HG02588 (cell line): ENCODE measurements around the gene HTT-AS.
"Not testable (repeated sequence)": the region's sequence is repeated elsewhere in the genome, so short reads cannot be mapped to it uniquely, and the experiment has no call there.

Experiments
- ATAC-seq: cut with Tn5 transposase; IDR thresholded peaks from one replicate; pipeline ENCODE4 v1.9.1; 2021; ENCODE audit warnings: mild to moderate bottlenecking, moderate library complexity; ENCODE audit not compliant: unreplicated experiment

The HTT-AS gene

DNA sequence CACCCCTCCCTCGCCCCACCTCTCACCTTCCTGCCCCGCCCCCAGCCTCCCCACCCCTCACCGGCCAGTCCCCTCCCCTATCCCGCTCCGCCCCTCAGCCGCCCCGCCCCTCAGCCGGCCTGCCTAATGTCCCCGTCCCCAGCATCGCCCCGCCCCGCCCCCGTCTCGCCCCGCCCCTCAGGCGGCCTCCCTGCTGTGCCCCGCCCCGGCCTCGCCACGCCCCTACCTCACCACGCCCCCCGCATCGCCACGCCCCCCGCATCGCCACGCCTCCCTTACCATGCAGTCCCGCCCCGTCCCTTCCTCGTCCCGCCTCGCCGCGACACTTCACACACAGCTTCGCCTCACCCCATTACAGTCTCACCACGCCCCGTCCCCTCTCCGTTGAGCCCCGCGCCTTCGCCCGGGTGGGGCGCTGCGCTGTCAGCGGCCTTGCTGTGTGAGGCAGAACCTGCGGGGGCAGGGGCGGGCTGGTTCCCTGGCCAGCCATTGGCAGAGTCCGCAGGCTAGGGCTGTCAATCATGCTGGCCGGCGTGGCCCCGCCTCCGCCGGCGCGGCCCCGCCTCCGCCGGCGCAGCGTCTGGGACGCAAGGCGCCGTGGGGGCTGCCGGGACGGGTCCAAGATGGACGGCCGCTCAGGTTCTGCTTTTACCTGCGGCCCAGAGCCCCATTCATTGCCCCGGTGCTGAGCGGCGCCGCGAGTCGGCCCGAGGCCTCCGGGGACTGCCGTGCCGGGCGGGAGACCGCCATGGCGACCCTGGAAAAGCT is at the start of gene HTT-AS, which contains the start of gene HTT:
TSS of gene HTT-AS (minus strand) at position 461 of the 768 bp plus-strand sequence.
TSS of gene HTT (plus strand) at position 604 of the 768 bp plus-strand sequence. CDS start at position 749, 145 bp downstream.
- peak; percentile 80 for ATAC-seq

DNA sequence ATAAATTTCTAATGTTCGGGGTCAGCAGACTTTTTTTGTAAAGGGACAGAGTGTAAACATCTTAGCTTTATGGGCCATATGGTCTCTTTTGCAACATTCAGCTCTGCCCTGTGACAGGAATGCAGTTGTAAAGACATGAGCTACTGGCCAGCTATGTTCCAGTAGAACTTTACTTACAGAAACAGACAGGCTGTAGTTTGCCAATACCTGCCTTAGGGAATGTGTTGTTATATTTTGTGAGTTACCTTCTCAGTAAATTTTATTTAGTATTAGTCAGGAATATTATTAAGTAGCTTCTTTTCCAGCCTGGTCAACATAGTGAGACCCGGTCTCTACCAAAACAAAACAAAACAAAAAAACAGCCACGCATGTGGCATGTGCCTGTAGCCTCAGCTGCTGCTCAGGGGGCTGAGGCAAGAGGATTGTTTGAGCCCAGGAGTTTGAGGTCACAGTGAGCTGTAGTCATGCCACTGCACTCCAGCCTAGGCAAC is 48.9 kb upstream of the HTT-AS start:
- no peak for ATAC-seq

DNA sequence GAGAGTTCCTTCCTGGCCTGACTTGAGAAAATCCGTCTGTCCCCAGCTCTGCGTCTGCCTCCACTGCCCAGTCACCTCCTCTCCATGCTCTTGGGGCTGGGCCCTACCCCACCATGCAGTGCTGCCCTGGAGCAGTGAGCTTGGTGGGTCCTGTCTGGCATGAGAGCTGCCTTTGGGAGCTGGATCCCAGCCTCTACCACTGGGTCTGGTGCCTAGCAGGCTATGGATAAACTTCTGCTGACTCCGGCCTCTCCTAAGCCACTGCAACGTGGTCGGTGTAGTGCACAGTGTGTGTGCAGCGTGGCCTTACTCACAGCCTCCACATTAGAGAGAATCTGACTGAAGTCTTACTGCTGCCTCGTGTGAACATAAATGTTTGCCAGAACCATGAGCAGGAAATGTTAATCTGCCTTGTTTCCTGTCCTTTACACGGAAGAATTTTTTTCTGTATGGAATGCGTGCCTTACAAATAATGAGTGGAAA is 47.8 kb upstream of the HTT-AS start:
- no peak for ATAC-seq

DNA sequence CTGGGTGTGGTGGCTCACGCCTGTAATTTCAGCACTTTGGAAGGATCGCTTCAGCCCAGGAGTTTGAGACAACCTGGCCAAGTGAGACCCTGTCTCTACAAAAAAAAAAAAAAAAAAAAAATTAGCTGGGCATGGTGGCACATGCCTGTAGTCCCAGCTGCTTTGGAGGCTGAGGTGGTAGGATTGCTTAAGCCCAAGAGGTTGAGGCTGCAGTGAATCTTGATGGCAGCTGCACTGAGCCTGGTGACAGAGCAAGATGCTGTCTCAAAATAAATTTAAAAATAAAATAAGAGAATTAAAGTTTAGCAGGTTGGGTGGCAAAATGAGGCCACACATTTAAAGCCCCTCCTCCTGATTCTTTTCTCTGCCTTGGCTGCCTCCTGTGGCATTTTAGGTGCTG is 47.3 kb upstream of the HTT-AS start:
- ATAC-seq: no peak

DNA sequence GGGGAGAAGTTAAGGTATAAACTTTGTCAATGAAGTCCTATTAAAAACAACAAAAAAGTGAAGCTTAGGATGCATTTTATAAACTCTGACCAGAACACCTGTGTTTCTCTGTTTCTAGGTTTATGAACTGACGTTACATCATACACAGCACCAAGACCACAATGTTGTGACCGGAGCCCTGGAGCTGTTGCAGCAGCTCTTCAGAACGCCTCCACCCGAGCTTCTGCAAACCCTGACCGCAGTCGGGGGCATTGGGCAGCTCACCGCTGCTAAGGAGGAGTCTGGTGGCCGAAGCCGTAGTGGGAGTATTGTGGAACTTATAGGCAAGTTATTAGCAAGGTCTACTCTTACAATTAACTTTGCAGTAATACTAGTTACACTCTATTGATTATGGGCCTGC is 46.8 kb upstream of the HTT-AS start:
- no peak for ATAC-seq

DNA sequence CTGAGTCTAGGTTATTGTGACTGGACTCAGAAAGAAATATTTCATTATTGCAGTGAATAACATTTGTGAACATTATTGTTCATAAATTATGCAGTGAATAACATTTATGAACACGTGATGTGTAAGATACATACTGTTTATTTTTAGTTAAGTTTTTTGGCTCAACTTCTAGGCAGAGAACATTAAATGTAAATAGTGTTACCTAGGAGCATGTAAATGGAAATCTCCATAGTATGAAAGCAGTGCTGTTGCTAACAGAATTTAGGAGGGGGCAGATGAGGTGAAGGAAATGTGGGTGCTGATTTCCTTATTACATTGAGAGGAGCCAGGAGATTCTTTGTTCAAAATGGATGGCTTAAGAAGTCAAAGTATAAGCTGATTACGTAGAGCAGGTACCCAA is 45.1 kb upstream of the HTT-AS start:
- ATAC-seq: no peak

DNA sequence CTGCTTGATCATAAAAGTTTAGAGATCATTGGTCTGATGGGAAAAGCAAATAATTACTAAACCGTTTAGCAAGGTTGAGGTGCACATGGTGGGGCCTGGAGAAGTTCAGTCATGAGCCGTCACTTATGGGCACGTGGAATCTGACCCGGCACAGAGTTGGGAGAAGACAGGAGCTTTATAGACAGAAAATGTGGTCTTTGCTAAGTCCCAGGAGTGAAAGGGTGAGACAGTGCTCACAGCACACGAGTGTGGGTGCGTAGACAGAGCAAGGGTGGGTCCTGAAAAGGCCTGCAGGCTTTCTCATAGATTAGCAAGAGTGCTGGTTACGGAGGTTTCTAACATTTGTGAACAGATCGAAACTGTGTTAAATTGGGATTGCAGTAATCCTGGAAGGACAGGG is 44.0 kb upstream of the HTT-AS start:
- no peak for ATAC-seq

DNA sequence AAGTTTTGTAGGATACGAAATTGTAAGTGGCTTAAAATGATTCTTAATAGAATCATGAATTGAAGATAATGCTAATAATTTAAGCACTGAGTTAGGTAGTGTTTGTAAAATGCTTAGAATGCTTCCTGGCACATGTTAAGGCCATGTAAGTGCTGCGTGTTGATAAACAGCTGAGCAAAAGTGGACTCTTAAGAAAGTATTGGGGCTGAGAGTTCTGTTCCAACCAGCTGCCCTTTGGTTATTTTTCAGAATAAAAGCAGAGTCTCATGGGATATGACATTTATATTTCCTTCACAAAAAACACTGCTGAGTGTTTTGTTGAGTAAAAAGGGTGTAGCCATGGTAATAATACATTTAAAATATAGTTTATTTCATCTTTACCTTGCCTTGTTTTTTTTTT is 42.6 kb upstream of the HTT-AS start:
- no peak for ATAC-seq

DNA sequence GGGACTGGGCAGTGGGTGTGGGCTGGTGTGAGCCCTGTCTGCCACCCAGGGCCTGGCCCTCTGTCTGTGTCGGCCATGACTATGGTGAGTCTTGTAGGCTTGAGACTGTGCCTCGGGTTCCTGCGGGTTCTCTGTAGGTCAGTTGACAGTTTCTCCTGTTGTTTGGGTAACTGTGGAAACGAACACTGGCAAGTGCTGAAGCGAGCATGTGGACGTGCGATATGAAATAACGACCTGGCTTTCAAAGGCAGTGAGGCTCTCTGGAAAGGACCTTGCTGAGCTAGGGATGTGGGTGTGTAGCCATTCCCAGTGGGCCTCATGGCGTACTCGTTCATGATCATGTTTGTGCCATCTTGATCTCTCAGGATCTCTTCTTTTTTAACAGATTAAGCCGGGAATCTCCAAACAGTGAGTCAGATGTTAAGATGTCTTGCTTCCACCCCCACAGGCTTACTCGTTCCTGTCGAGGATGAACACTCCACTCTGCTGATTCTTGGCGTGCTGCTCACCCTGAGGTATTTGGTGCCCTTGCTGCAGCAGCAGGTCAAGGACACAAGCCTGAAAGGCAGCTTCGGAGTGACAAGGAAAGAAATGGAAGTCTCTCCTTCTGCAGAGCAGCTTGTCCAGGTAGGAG is 41.4 kb upstream of the HTT-AS start:
- no peak for ATAC-seq

DNA sequence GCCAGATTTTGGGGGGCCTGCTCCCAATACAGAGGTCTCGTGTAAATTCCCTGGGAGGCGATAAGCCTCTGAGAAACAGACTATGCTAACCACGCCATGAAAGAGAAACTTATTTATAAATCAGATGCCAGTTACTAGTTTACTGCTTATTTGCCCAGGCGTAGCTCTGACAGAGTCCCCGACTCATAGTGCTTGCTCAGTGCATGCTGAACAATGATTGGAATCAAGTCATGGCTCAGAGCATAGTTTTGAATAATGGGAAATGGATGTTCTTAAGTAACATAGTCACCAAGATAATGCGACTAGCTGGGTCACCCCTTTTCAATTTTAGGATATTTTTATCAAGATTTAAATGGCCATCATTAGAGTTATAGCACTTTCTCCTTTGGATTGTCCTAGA is 40.0 kb upstream of the HTT-AS start:
- ATAC-seq: no peak

DNA sequence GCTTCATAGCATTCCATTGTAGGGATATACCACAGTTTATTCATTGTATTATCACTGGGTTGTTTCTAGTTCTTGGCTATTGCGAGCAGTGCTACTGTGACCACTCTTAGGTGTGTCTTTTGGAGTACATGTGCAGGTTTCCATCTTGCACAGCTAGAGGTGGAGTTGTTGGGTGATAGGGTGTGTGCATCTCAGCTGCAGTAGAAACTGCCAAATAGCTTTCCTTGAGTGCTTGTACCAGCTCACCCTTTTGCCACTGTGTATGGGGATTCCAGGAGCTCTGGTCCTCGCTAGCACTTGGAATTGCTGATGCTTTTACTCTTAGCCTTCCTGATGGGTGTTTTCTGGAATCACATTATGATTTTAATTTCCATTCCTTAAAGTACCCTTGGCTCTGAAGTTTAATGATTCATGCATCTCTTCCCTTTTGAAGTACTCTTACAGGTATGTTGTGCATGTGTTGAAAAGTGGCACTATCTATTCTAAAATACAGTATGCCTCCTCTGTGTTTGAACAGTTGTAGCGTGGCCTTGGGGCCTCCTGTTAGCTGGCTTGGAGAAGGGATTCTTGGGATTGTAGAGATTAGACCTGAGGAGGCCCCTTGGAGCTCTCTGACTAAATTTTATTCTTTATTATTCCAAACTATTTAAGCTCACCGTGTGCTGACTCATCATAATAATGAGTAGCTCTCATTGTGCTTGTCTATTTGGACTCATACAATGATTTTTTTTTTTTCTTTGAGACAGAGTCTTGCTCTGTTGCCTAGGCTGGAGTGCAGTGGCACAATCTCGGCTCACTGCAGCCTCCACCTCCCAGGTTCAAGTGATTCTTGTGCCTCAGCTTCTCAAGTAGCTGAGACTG is 38.5 kb upstream of the HTT-AS start:
- ATAC-seq: no peak

DNA sequence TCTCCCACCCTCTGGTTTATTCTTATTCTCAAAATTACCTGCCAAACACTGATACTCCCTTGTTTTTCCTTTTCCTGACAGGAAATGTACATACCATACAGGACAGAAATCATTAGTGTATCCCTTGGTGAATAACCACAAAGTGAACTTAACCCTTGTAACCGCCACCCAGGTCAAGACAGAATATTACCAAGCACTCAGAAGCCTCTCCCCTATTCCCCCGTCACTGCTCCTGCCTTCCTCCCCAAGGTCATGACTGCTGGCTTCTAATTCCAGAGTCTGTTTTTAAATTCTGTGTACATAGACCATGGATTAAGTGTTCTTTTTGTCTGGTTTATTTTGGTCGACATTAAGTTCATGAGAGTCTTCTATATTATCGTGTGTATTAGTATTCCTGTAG is 37.9 kb upstream of the HTT-AS start:
- ATAC-seq: no peak

DNA sequence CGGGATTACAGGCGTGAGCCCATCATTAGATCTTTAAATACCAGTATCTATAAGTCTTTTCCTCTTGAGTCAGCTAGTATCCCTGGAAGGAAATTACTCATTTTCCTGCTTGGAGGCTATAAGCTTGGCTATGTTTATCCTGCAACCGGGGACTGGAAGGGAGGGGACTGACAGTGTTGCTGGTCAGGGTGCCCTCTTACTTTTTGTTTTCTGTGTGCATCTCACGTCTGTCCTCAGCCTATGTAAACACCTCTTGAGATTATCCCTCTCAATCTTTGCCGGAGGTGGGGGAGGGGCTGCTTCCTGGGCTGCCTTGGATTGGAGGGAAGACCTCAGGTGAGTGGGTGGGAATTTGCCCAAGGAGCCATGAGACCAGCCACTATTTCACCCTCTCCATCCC is 37.1 kb upstream of the HTT-AS start:
- ATAC-seq: no peak

DNA sequence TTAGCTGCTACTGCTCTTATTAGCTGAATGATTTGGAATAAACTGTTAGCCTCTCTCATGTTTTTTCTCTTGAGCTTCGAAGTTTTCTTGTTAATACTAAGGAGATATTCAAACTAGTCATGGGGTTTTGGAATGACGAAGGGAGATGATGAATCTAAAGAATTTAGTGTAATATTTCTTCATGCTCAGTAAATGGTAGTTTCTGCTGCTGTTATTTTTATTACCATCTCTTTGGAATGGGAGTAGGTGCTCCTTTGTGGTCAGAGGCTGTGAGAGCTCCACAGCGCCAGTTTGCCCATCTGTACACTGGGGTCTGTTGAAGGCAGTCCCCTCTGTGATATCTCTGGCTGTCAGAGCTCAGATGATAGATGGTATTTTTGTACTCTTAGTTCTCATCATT is 33.9 kb upstream of the HTT-AS start:
- ATAC-seq: no peak

DNA sequence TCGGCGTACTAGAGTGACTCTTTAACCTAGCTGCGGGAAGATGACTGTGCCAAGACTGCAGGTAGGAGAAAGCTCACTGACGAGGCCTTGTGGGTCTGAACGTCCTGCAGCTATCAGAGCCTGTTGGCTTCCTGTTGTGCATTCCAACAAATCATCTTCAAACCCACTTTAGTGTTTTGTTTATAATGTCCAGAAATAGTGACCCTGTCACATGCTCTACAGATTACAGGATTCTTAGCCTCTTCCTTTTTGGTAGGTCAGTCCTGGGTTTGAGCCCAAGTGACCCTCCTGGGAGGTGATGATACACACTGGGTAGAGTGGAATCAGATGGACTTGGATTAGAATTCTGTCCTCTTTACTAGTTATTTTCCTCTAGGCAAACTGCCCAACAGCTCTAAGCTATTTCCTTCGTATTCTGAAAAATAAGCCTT is 33.4 kb upstream of the HTT-AS start:
- no peak for ATAC-seq

DNA sequence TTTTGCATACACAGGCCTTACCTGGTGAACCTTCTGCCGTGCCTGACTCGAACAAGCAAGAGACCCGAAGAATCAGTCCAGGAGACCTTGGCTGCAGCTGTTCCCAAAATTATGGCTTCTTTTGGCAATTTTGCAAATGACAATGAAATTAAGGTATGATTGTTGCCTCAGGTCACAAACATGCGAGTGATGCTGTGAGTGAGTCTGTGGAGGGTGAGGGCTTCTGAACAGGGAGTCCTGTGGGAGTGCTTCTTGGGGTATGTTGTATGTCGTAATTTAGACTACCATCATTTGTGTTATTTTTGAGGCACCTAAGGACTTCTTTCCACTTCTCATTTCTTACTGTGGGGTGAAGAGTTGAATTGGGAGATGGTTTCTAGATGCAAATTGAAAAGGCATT is 32.9 kb upstream of the HTT-AS start:
- ATAC-seq: no peak

DNA sequence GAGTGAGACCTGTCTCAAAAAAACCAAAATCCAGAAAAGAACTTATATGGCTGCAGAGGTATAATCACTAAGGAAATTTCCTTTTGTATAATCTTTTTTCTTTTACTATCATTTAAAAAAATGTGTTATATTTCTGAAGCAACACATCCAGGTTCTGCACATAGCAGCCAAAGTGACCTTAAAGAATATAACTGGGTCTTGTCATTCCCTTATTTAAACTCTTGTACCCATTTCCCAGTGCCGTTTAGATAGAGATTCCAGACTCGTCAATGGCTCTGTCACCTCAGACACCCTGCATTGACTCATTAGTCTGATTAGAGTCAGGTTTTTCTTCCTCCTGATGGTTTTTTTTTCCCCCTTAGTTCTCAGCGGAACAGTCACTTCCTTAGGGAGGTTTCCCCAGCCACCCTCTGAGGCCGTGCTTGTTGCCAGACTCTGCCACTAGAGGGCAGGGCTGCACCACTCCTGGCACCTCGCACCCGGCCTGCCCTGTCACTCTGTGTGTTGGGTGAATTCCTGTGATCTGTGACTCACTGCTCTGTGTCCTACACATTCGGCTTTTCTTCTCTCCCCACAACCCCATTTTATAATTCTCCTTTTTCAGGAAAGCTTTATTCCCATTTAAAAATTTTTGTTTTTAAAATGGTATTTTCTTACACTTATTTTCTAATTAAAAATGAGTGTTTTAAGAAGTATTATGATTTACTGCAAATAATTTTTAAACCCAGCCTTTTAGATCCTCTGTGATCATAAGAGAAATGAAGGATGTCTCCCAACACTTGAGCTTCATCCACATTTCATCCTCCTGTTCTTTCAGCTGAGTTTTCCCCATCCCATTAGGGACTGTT is 32.2 kb upstream of the HTT-AS start:
- ATAC-seq: peak; percentile 97

DNA sequence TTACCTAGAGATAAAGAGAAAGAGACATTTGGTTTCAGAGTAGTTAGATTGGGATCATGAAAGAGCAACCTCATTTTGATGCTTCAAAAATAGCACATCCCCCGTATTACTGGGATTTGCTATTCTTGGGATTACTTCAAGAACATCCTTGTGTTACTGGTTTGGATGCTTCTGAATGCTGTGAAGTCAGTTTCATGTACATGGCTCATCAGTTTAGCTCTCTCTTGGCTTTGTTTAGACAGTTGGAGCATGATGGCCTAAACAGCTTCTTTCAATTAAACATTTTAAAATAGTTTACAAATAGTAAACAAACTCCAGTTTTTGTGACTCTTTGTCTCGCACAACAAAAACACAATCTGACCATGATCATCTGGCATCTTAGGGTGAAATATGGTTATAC is 24.0 kb upstream of the HTT-AS start:
- no peak for ATAC-seq

DNA sequence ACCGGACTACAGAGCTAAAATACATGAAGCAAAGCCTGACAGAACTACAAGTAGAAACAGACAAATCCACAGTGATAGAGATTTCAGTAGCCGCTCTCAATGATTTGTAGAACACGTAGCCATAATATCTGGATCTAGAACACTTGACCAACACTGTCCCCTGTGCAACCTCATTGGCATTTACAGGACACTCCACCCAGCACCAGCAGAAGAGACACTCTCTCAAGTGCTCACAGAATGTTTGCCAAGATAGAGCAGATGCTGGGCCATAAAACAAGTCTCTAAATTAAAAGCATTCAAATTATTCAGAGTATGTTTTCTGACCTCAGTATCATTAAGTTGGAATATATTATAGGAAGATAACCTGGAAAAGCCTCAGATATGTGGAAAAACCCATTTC is 21.9 kb upstream of the HTT-AS start:
- no peak for ATAC-seq

DNA sequence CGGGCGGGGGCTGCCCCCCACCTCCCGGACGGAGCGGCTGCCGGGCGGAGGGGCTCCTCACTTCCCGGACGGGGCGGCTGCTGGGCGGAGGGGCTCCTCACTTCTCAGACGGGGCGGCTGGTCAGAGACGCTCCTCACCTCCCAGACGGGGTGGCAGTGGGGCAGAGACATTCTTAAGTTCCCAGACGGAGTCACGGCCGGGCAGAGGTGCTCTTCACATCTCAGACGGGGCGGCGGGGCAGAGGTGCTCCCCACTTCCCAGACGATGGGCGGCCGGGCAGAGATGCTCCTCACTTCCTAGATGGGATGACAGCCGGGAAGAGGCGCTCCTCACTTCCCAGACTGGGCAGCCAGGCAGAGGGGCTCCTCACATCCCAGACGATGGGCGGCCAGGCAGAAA is 20.4 kb upstream of the HTT-AS start:
- not testable (repeated sequence) for ATAC-seq
